Mesendoderm (in vitro differentiated cells): ENCODE data around the gene SPATA31E1.

Source experiments
- DNase-seq: peaks from one replicate; pipeline ENCODE4 v3.0.0; 2013
- H2AK5ac ChIP-seq: 2 replicates; pipeline ENCODE4 v1.6.1; 2013; ENCODE audit warnings: low read length, inconsistent platforms
- H2BK120ac ChIP-seq: 2 replicates; pipeline ENCODE4 v1.6.1; 2013; ENCODE audit warnings: low read depth, mild to moderate bottlenecking, low read length, moderate library complexity, mixed read lengths
- H2BK15ac ChIP-seq: replicated peaks from 2 replicates; pipeline ENCODE4 v1.6.1; 2013; ENCODE audit warnings: low read depth, mild to moderate bottlenecking, moderate library complexity
- H2BK5ac ChIP-seq: 2 replicates; pipeline ENCODE4 v1.6.1; 2013; ENCODE audit warnings: low read length, inconsistent platforms
- H3K18ac ChIP-seq: 2 replicates; pipeline ENCODE4 v1.6.1; 2013; ENCODE audit warnings: mild to moderate bottlenecking, low read length, mixed read lengths
- H3K23ac ChIP-seq: one replicate; pipeline ENCODE4 v1.6.1; 2013; ENCODE audit warnings: low read length
- H3K27ac ChIP-seq: 2 replicates; pipeline ENCODE4 v1.5.1; 2013; ENCODE audit warnings: low read depth, mild to moderate bottlenecking, inconsistent platforms, low read length, moderate library complexity
- H3K27me3 ChIP-seq: 2 replicates; pipeline ENCODE4 v1.6.1; 2013; ENCODE audit warnings: low read length, control low read depth, mild to moderate bottlenecking, inconsistent platforms; ENCODE audit not compliant: insufficient read depth, poor library complexity
- H3K36me3 ChIP-seq: 2 replicates; pipeline ENCODE4 v1.6.1; 2013; ENCODE audit warnings: low read length, inconsistent platforms; ENCODE audit not compliant: control insufficient read depth, insufficient read depth
- H3K4ac ChIP-seq: one replicate; pipeline ENCODE4 v1.6.1; 2013; ENCODE audit warnings: low read depth, mild to moderate bottlenecking, low read length, moderate library complexity
- H3K4me1 ChIP-seq: 2 replicates; pipeline ENCODE4 v1.6.1; 2013; ENCODE audit warnings: low read depth, low read length, inconsistent platforms; ENCODE audit not compliant: control insufficient read depth
- H3K4me2 ChIP-seq: 2 replicates; pipeline ENCODE4 v1.6.1; 2013; ENCODE audit warnings: low read length
- H3K4me3 ChIP-seq: 2 replicates; pipeline ENCODE4 v1.5.1; 2013; ENCODE audit warnings: mild to moderate bottlenecking, low read length
- H3K56ac ChIP-seq: one replicate; pipeline ENCODE4 v1.6.1; 2013; ENCODE audit warnings: low read length
- H3K79me1 ChIP-seq: 2 replicates; pipeline ENCODE4 v1.6.1; 2013; ENCODE audit warnings: low read length, inconsistent platforms
- H3K79me2 ChIP-seq: 2 replicates; pipeline ENCODE4 v1.6.1; 2013; ENCODE audit warnings: mild to moderate bottlenecking, low read length; ENCODE audit not compliant: control insufficient read depth, insufficient read depth
- H3K9ac ChIP-seq: 2 replicates; pipeline ENCODE4 v1.6.1; 2013; ENCODE audit warnings: low read length, inconsistent platforms
- H4K5ac ChIP-seq: one replicate; pipeline ENCODE4 v1.6.1; 2013; ENCODE audit warnings: low read length
- H4K8ac ChIP-seq: one replicate; pipeline ENCODE4 v1.6.1; 2013; ENCODE audit warnings: low read depth, mild to moderate bottlenecking, control low read depth, low read length, moderate library complexity
- WGBS: extraction: QIAGEN DNeasy Blood & Tissue Kit; methylation state at CpG from one replicate; pipeline ENCODE4 v1.1.7; 2013; ENCODE audit warnings: low lambda C conversion rate, missing lambda C conversion rate; ENCODE audit not compliant: insufficient coverage; ENCODE audit errors: extremely low coverage; 5-methylcytosine and 5-hydroxymethylcytosine counted together

Gene SPATA31E1

GRCh38 chr9:87857948-87858335, 24.7 kb upstream of the SPATA31E1 start:
- no peak overlapping the region for H3K56ac ChIP-seq
- no peak overlapping the region for H3K4ac ChIP-seq
- no peaks in the 10 kb centered on the region for H3K36me3 ChIP-seq
- H3K79me2 ChIP-seq: no peaks in the 10 kb centered on the region
- no peak overlapping the region for H3K18ac ChIP-seq
- no CpG with 5 or more reads among the region's 8 CpGs for WGBS
- H3K23ac ChIP-seq: no peak overlapping the region
- H4K8ac ChIP-seq: no peak overlapping the region
- no peak for DNase-seq
- H3K79me1 ChIP-seq: no peaks in the 10 kb centered on the region
- H3K4me3 ChIP-seq: no peak overlapping the region
- H2BK5ac ChIP-seq: no peak overlapping the region
- no peak overlapping the region for H4K5ac ChIP-seq
- no peak overlapping the region for H2BK120ac ChIP-seq
- H3K27me3 ChIP-seq: no peaks in the 10 kb centered on the region
- no peaks in the 10 kb centered on the region for H3K4me1 ChIP-seq
- H2BK15ac ChIP-seq: no peak overlapping the region
- no peak overlapping the region for H3K9ac ChIP-seq
- no peak overlapping the region for H2AK5ac ChIP-seq
- no peak overlapping the region for H3K4me2 ChIP-seq
- no peak overlapping the region for H3K27ac ChIP-seq

DNA sequence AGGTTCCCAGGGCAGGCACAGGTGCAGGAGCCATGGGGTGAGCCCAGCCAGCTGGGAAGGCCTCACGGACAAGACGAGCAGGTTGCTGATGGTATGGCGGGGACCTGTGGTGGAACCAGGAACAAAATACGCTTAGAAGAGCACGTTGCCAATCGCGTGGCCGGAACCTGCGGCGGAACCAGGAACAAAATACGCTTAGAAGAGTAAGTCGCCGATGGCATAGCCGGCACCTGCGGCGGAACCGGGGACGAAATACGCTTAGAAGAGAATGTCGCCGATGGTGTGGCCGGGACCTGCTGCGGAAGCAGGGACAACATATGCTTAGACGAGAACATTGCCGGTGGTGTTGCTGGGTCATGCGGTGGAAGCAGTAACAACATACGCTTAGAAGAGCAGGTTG, 23.5 kb upstream of the SPATA31E1 start:
- no peak overlapping the region for H3K56ac ChIP-seq
- no peak overlapping the region for H3K4me2 ChIP-seq
- no peak overlapping the region for H4K8ac ChIP-seq
- no peak for DNase-seq
- H3K18ac ChIP-seq: no peak overlapping the region
- H2BK120ac ChIP-seq: no peak overlapping the region
- no peaks in the 10 kb centered on the region for H3K79me1 ChIP-seq
- H2AK5ac ChIP-seq: no peak overlapping the region
- H3K27ac ChIP-seq: no peak overlapping the region
- H3K4me1 ChIP-seq: no peaks in the 10 kb centered on the region
- no peak overlapping the region for H4K5ac ChIP-seq
- H2BK5ac ChIP-seq: no peak overlapping the region
- no peak overlapping the region for H3K4me3 ChIP-seq
- H3K4ac ChIP-seq: no peak overlapping the region
- no peak overlapping the region for H3K23ac ChIP-seq
- H3K36me3 ChIP-seq: no peaks in the 10 kb centered on the region
- H3K9ac ChIP-seq: no peak overlapping the region
- no CpG with 5 or more reads among the region's 27 CpGs for WGBS
- H3K79me2 ChIP-seq: no peaks in the 10 kb centered on the region
- no peaks in the 10 kb centered on the region for H3K27me3 ChIP-seq
- no peak overlapping the region for H2BK15ac ChIP-seq

DNA sequence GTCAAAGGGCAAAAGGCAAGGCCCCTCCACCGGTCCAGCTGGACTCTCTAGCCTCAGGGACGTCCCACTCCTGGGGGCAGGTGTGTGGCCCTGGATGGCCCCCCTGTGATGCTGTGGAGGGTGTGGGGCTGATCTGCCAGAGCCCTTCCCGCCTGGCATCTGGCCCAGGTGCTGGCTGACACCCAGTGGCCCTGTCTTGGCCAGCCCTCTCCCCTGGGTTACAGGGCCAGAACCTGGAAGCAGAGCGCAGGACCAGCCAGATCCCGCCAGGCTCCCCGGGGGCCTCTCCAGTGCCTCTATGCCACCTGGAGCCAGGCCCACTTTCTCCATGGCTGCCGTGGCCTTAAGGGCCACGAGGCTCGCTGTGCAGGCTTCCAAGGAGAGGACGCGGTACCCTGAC, 22.9 kb upstream of the SPATA31E1 start:
- Histone ChIP-seq H3K18ac (no peak overlapping the region), H3K56ac (no peak overlapping the region), H4K8ac (no peak overlapping the region), H2BK5ac (no peak overlapping the region), H3K4me3 (no peak overlapping the region), H3K4me2 (no peak overlapping the region), H3K4me1 (no peaks in the 10 kb centered on the region), H3K9ac (no peak overlapping the region), H2BK15ac (no peak overlapping the region), H2AK5ac (no peak overlapping the region), H3K27ac (no peak overlapping the region), H4K5ac (no peak overlapping the region), H3K36me3 (no peaks in the 10 kb centered on the region), H2BK120ac (no peak overlapping the region), H3K79me1 (no peaks in the 10 kb centered on the region), H3K23ac (no peak overlapping the region), H3K79me2 (no peaks in the 10 kb centered on the region), H3K4ac (no peak overlapping the region), H3K27me3 (no peaks in the 10 kb centered on the region)
- WGBS: no CpG with 5 or more reads among the region's 11 CpGs
- DNase-seq: no peak

DNA sequence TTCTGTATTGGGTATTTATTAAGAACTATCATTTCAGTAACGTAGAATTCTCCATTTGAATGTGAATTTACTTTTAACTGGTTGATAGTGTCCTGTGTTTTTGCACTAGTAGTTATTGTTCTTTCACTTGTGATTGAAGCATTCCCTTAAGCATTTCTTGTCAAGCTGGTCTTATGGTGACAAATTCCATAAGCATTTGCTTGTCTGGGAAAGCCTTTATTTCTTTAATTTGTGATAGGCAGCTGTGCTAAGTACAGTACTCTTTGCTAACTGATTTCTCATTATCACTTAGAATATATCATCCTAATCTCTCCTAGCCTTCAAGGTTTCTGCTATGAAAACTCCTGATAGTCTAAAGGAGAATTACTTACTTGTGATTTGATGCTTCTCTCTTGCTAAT, 21.3 kb upstream of the SPATA31E1 start:
- H3K27ac ChIP-seq: no peak overlapping the region
- no peak overlapping the region for H3K23ac ChIP-seq
- no peak overlapping the region for H3K56ac ChIP-seq
- H2BK5ac ChIP-seq: no peak overlapping the region
- no peaks in the 10 kb centered on the region for H3K36me3 ChIP-seq
- H3K4me1 ChIP-seq: no peaks in the 10 kb centered on the region
- no peaks in the 10 kb centered on the region for H3K79me1 ChIP-seq
- H3K9ac ChIP-seq: no peak overlapping the region
- H4K5ac ChIP-seq: no peak overlapping the region
- no peak overlapping the region for H3K4ac ChIP-seq
- H3K4me3 ChIP-seq: no peak overlapping the region
- no peak for DNase-seq
- WGBS: no CpG with 5 or more reads among the region's 1 CpG
- H2AK5ac ChIP-seq: no peak overlapping the region
- no peak overlapping the region for H3K18ac ChIP-seq
- no peaks in the 10 kb centered on the region for H3K79me2 ChIP-seq
- no peak overlapping the region for H2BK120ac ChIP-seq
- H3K27me3 ChIP-seq: no peaks in the 10 kb centered on the region
- no peak overlapping the region for H2BK15ac ChIP-seq
- H3K4me2 ChIP-seq: no peak overlapping the region
- H4K8ac ChIP-seq: no peak overlapping the region

- peak; percentile 84 for DNase-seq
- Histone ChIP-seq H3K79me1 (no peaks in the 10 kb centered on the region), H3K9ac (no peak overlapping the region), H4K5ac (no peak overlapping the region), H3K4me1 (no peaks in the 10 kb centered on the region), H3K4ac (no peak overlapping the region), H3K23ac (no peak overlapping the region), H3K27me3 (no peaks in the 10 kb centered on the region), H3K79me2 (no peaks in the 10 kb centered on the region), H3K18ac (no peak overlapping the region), H3K4me3 (no peak overlapping the region), H2AK5ac (no peak overlapping the region), H2BK5ac (no peak overlapping the region), H2BK120ac (no peak overlapping the region), H3K4me2 (no peak overlapping the region), H2BK15ac (no peak overlapping the region), H3K36me3 (no peaks in the 10 kb centered on the region), H4K8ac (no peak overlapping the region), H3K27ac (no peak overlapping the region), H3K56ac (no peak overlapping the region)
- no CpG with 5 or more reads among the region's 7 CpGs for WGBS
Measured at GRCh38 chr9:87862536-87863268, 20.0 kb upstream of the SPATA31E1 start.

- Histone ChIP-seq H2BK5ac (no peak overlapping the region), H3K4me3 (no peak overlapping the region), H3K79me2 (no peaks in the 10 kb centered on the region), H2BK120ac (no peak overlapping the region), H3K4me2 (no peak overlapping the region), H4K5ac (no peak overlapping the region), H4K8ac (no peak overlapping the region), H3K79me1 (no peaks in the 10 kb centered on the region), H3K27me3 (no peaks in the 10 kb centered on the region), H2AK5ac (no peak overlapping the region), H3K36me3 (no peaks in the 10 kb centered on the region), H3K9ac (no peak overlapping the region), H3K23ac (no peak overlapping the region), H3K27ac (no peak overlapping the region), H3K56ac (no peak overlapping the region), H3K18ac (no peak overlapping the region), H3K4ac (no peak overlapping the region), H3K4me1 (no peaks in the 10 kb centered on the region), H2BK15ac (no peak overlapping the region)
- DNase-seq: no peak
- no CpG with 5 or more reads among the region's 6 CpGs for WGBS
Measured at GRCh38 chr9:87863882-87864465, 18.7 kb upstream of the SPATA31E1 start.
